Measurements from ENCODE around the gene SLC20A1.

DNA sequence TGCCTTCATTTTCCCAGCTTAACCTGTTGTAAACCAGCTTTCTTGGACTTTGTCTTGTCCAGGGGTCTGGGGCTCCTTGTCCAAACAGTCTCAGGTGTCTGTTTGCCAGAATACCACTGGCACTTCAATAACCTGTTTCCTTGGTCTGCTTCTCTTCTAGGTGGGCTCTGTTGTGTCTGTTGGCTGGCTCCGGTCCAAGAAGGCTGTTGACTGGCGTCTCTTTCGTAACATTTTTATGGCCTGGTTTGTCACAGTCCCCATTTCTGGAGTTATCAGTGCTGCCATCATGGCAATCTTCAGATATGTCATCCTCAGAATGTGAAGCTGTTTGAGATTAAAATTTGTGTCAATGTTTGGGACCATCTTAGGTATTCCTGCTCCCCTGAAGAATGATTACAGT is 17.0 kb downstream of the SLC20A1 start:
- TF ChIP-seq CBX3 (IDR thresholded peaks at IDR 0.05; ENCODE audit: low read depth) (no peak), SP1 (IDR thresholded peaks at IDR 0.05; ENCODE audit: low read depth) (no peak), JUND (IDR thresholded peaks at IDR 0.05) (no peak), RAD21 (IDR thresholded peaks at IDR 0.05; ENCODE audit: low read depth) (no peak), POLR2AphosphoS5 (IDR thresholded peaks at IDR 0.05; ENCODE audit: low read depth, low read length) (no peak; the same call in 1 of the 2 replicates)
- TF ChIP-seq, protein P1, sequence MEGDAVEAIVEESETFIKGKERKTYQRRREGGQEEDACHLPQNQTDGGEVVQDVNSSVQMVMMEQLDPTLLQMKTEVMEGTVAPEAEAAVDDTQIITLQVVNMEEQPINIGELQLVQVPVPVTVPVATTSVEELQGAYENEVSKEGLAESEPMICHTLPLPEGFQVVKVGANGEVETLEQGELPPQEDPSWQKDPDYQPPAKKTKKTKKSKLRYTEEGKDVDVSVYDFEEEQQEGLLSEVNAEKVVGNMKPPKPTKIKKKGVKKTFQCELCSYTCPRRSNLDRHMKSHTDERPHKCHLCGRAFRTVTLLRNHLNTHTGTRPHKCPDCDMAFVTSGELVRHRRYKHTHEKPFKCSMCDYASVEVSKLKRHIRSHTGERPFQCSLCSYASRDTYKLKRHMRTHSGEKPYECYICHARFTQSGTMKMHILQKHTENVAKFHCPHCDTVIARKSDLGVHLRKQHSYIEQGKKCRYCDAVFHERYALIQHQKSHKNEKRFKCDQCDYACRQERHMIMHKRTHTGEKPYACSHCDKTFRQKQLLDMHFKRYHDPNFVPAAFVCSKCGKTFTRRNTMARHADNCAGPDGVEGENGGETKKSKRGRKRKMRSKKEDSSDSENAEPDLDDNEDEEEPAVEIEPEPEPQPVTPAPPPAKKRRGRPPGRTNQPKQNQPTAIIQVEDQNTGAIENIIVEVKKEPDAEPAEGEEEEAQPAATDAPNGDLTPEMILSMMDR (IDR thresholded peaks at IDR 0.05 in 2 of 3, conservative IDR thresholded peaks at IDR 0.05 in 1 of 3; ENCODE audit: borderline replicate concordance in 1 of 3, insufficient read depth in 1 of 3, low read depth in 2 of 3, low read length in 2 of 3): no peak
- TF ChIP-seq, protein P2, sequence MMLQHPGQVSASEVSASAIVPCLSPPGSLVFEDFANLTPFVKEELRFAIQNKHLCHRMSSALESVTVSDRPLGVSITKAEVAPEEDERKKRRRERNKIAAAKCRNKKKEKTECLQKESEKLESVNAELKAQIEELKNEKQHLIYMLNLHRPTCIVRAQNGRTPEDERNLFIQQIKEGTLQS (IDR thresholded peaks at IDR 0.05): no peak
